ENCODE measurements around the gene TRAPPC12.

DNA sequence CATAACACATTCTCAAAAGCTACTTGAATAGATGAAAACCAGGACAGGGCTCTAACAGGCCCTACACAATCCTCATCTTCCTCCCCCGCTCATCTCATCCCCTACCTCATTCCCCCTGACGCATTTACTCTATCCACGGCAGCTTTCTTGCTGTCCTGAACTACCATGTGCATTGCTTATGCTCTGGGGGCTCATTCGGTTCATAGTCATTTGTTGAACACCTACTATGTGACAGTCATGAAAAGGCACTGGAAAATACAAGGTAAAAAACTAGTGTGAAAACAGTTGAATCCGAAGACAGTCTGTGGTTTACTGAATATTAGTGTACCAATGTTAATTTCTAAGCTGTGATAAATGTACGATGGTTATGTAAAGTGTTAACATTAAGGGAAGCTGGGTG is 2.7 kb upstream of the TRAPPC12 start:
- TF ChIP-seq POLR2A (IDR thresholded peaks at IDR 0.05): no peak
- TF ChIP-seq EP300 (IDR thresholded peaks at IDR 0.05): no peak
- TF ChIP-seq, protein P1, sequence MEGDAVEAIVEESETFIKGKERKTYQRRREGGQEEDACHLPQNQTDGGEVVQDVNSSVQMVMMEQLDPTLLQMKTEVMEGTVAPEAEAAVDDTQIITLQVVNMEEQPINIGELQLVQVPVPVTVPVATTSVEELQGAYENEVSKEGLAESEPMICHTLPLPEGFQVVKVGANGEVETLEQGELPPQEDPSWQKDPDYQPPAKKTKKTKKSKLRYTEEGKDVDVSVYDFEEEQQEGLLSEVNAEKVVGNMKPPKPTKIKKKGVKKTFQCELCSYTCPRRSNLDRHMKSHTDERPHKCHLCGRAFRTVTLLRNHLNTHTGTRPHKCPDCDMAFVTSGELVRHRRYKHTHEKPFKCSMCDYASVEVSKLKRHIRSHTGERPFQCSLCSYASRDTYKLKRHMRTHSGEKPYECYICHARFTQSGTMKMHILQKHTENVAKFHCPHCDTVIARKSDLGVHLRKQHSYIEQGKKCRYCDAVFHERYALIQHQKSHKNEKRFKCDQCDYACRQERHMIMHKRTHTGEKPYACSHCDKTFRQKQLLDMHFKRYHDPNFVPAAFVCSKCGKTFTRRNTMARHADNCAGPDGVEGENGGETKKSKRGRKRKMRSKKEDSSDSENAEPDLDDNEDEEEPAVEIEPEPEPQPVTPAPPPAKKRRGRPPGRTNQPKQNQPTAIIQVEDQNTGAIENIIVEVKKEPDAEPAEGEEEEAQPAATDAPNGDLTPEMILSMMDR (IDR thresholded peaks at IDR 0.05): no peak
